ENCODE measurements around the gene OTUD5. TPM values are rescaled to one million over a fixed set of nuclear protein-coding genes. Genes with fewer than 3 reads are reported as not detected.

Gene OTUD5
- total and polyA plus RNA-seq, 10 donors = 29.6 to 65.8 (median 55.1) TPM

- intact Hi-C loops (cut with DNase I; ENCODE audit: low total_unique reads) = no loop called here
- peak; percentile 80 for DNase-seq
- 2 to 41% (median 8%) methylated on average over 17 of the region's 17 CpGs for WGBS, 5 donors
Observed at GRCh38 chrX:49001521-49002090, 44.2 kb upstream of the OTUD5 start.

GRCh38 chrX:49000636-49001035 lies 43.2 kb upstream of the OTUD5 start:
- no peaks in the 10 kb centered on the region for H3K27me3 ChIP-seq (replicated peaks in 1 of 7)
- DNase-seq = peak; percentile 51
- TF ChIP-seq, protein P1, sequence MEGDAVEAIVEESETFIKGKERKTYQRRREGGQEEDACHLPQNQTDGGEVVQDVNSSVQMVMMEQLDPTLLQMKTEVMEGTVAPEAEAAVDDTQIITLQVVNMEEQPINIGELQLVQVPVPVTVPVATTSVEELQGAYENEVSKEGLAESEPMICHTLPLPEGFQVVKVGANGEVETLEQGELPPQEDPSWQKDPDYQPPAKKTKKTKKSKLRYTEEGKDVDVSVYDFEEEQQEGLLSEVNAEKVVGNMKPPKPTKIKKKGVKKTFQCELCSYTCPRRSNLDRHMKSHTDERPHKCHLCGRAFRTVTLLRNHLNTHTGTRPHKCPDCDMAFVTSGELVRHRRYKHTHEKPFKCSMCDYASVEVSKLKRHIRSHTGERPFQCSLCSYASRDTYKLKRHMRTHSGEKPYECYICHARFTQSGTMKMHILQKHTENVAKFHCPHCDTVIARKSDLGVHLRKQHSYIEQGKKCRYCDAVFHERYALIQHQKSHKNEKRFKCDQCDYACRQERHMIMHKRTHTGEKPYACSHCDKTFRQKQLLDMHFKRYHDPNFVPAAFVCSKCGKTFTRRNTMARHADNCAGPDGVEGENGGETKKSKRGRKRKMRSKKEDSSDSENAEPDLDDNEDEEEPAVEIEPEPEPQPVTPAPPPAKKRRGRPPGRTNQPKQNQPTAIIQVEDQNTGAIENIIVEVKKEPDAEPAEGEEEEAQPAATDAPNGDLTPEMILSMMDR (IDR thresholded peaks at IDR 0.05 in 8 of 11, conservative IDR thresholded peaks at IDR 0.05 in 3 of 11) = no peak
- no peak for TF ChIP-seq POLR2AphosphoS5 (IDR thresholded peaks at IDR 0.05)
- TF ChIP-seq POLR2A (IDR thresholded peaks at IDR 0.05) = no peak
- 81 to 90% (median 85%) methylated on average over 4 of the region's 4 CpGs for WGBS, 5 donors
- peak overlapping the region in 2 of 8 donors; percentile 65 to 86 for H3K4me3 ChIP-seq
- peaks cover 0 to 33% (median 13%) of the 10 kb centered on the region in 6 donors for H3K4me1 ChIP-seq
- H3K36me3 ChIP-seq = peaks cover 0 to 40% (median 11%) of the 10 kb centered on the region in 6 donors
- no peaks in the 10 kb centered on the region for H3K9me3 ChIP-seq
- H3K27ac ChIP-seq = peak overlapping the region in 2 of 8 donors; percentile 92 to 94
- intact Hi-C loops (cut with DNase I; ENCODE audit: low total_unique reads) = no loop called here

More at GRCh38 chrX:49001521-49002090, 44.2 kb upstream of the OTUD5 start:
- Histone ChIP-seq H3K4me1 (peaks cover 0 to 33% (median 13%) of the 10 kb centered on the region in 6 donors), H3K27me3 (replicated peaks in 1 of 7) (no peaks in the 10 kb centered on the region), H3K9me3 (no peaks in the 10 kb centered on the region), H3K4me3 (peak overlapping the region; percentile 32 to 86 (median 56)), H3K36me3 (peaks cover 0 to 31% (median 6%) of the 10 kb centered on the region in 6 donors), H3K27ac (peak overlapping the region; percentile 67 to 94 (median 88))
- TF ChIP-seq, protein P1 (IDR thresholded peaks at IDR 0.05 in 8 of 11, conservative IDR thresholded peaks at IDR 0.05 in 3 of 11) = no peak
- no peak for TF ChIP-seq POLR2A (IDR thresholded peaks at IDR 0.05)
- no peak for TF ChIP-seq POLR2AphosphoS5 (IDR thresholded peaks at IDR 0.05)

GRCh38 chrX:48999030-48999429 lies 41.6 kb upstream of the OTUD5 start:
- Histone ChIP-seq H3K27me3 (replicated peaks in 1 of 7) (no peaks in the 10 kb centered on the region), H3K4me3 (no peak overlapping the region), H3K36me3 (peaks cover 0 to 56% (median 13%) of the 10 kb centered on the region in 6 donors), H3K27ac (no peak overlapping the region), H3K9me3 (no peaks in the 10 kb centered on the region), H3K4me1 (peaks cover 0 to 33% (median 13%) of the 10 kb centered on the region in 6 donors)
- intact Hi-C loops (cut with DNase I; ENCODE audit: low total_unique reads) = no loop called here
- no peak for DNase-seq
- TF ChIP-seq, protein P1 (IDR thresholded peaks at IDR 0.05 in 8 of 11, conservative IDR thresholded peaks at IDR 0.05 in 3 of 11) = no peak
- WGBS, 5 donors = 73 to 94% (median 82%) methylated on average over 5 of the region's 5 CpGs

- intact Hi-C loops (cut with DNase I; ENCODE audit: low total_unique reads) = no loop called here
- no peak overlapping the region for H3K4me3 ChIP-seq
- H3K27me3 ChIP-seq (replicated peaks in 1 of 7) = no peaks in the 10 kb centered on the region
- peak; percentile 10 for DNase-seq
- no peak for TF ChIP-seq POLR2AphosphoS5 (IDR thresholded peaks at IDR 0.05)
- H3K27ac ChIP-seq = no peak overlapping the region
- peaks cover 0 to 33% (median 13%) of the 10 kb centered on the region in 6 donors for H3K4me1 ChIP-seq
- WGBS, 5 donors = 81 to 94% (median 92%) methylated on average over 4 of the region's 4 CpGs
- peaks cover 0 to 62% (median 14%) of the 10 kb centered on the region in 6 donors for H3K36me3 ChIP-seq
- H3K9me3 ChIP-seq = no peaks in the 10 kb centered on the region
Observed at GRCh38 chrX:48998391-48998790, 41.0 kb upstream of the OTUD5 start.
